HEK293T (cell line): Measurements from ENCODE around the gene SYTL1.

Experiments
- FOXM1 ChIP-seq: fragments of 450-650 bp; IDR thresholded peaks from 2 replicates; pipeline ENCODE4 v1.6.1; 2017; ENCODE audit warnings: mild to moderate bottlenecking, borderline replicate concordance
- PKNOX1 ChIP-seq: fragments of 450-650 bp; IDR thresholded peaks from 2 replicates; pipeline ENCODE4 v1.6.1; 2016

GRCh38 chr1:27360159-27361043, 18.6 kb downstream of the SYTL1 start:
- TF ChIP-seq FOXM1 = no peak
- TF ChIP-seq PKNOX1 = no peak
